HG02571 (cell line): ENCODE data around the gene CRTAC1.

Experiments
- ATAC-seq: cut with Tn5 transposase; IDR thresholded peaks from one replicate; pipeline ENCODE4 v1.9.1; 2021; ENCODE audit warnings: mild to moderate bottlenecking, moderate library complexity; ENCODE audit not compliant: unreplicated experiment

The CRTAC1 gene

GRCh38 chr10:97903128-97904017, 127.0 kb downstream of the CRTAC1 start:
- no peak for ATAC-seq

GRCh38 chr10:97901381-97901780, 129.0 kb downstream of the CRTAC1 start:
- ATAC-seq, result no peak

- no peak for ATAC-seq
Observed at GRCh38 chr10:97898429-97898828, 132.0 kb downstream of the CRTAC1 start.

- no peak for ATAC-seq
Observed at GRCh38 chr10:97896756-97897358, 133.6 kb downstream of the CRTAC1 start.

- ATAC-seq, result no peak
Observed at GRCh38 chr10:97895915-97896314, 134.5 kb downstream of the CRTAC1 start.

GRCh38 chr10:97895084-97895483, 135.3 kb downstream of the CRTAC1 start:
- no peak for ATAC-seq

- ATAC-seq, result no peak
Observed at GRCh38 chr10:97894092-97894491, 136.3 kb downstream of the CRTAC1 start.

- no peak for ATAC-seq
Observed at GRCh38 chr10:97892939-97893338, 137.5 kb downstream of the CRTAC1 start.

GRCh38 chr10:97892506-97892905, 137.9 kb downstream of the CRTAC1 start:
- no peak for ATAC-seq

GRCh38 chr10:97891497-97892167, 138.8 kb downstream of the CRTAC1 start:
- ATAC-seq, result no peak

- ATAC-seq, result no peak
Observed at GRCh38 chr10:97889461-97890265, 140.8 kb downstream of the CRTAC1 start.

GRCh38 chr10:97888641-97889262, 141.7 kb downstream of the CRTAC1 start:
- ATAC-seq, result no peak

- ATAC-seq, result no peak
Observed at GRCh38 chr10:97888134-97888533, 142.3 kb downstream of the CRTAC1 start.

- no peak for ATAC-seq
Observed at GRCh38 chr10:97887399-97887798, 143.0 kb downstream of the CRTAC1 start.

- ATAC-seq, result no peak
Observed at GRCh38 chr10:97886286-97886685, 144.1 kb downstream of the CRTAC1 start.

GRCh38 chr10:97883092-97883485, 147.3 kb downstream of the CRTAC1 start:
- ATAC-seq, result no peak

GRCh38 chr10:97882142-97883091, 148.0 kb downstream of the CRTAC1 start:
- no peak for ATAC-seq

- no peak for ATAC-seq
Observed at GRCh38 chr10:97880109-97880508, 150.3 kb downstream of the CRTAC1 start.

- no peak for ATAC-seq
Observed at GRCh38 chr10:97879241-97879640, 151.2 kb downstream of the CRTAC1 start.
